GM20000 (cell line): ENCODE measurements around the gene SLC34A3.
A peak's percentile ranks its signal among the peaks of the same experiment; 100 is the strongest.

Experiments used
- DNase-seq: peaks from one replicate; pipeline ENCODE4 v3.0.0; 2012; ENCODE audit warnings: low spot score
- CTCF ChIP-seq: IDR thresholded peaks from 2 replicates; pipeline ENCODE4 v1.5.1; 2012; ENCODE audit warnings: mild to moderate bottlenecking, control low read depth; ENCODE audit errors: extremely low read depth, missing control alignments

Gene SLC34A3

GRCh38 chr9:137224830-137225694, 5.6 kb upstream of the SLC34A3 start, which contains the start of gene CYSRT1:
Gene CYSRT1 (plus strand): TSS chr9:137225174. CDS start chr9:137225622, 448 bp downstream.
- DNase-seq: no peak
- TF ChIP-seq CTCF: no peak

GRCh38 chr9:137225699-137226331, 4.9 kb upstream of the SLC34A3 start:
- no peak for TF ChIP-seq CTCF
- no peak for DNase-seq

GRCh38 chr9:137226338-137227053, 4.2 kb upstream of the SLC34A3 start:
- DNase-seq: no peak
- no peak for TF ChIP-seq CTCF

GRCh38 chr9:137227054-137227852, 3.4 kb upstream of the SLC34A3 start, which contains the start of gene RNF224:
Gene RNF224 (plus strand): TSS chr9:137227502. CDS start chr9:137228336, 834 bp downstream.
- TF ChIP-seq CTCF: peak; percentile 94
- peak; percentile 88 for DNase-seq

GRCh38 chr9:137227853-137228505, 2.7 kb upstream of the SLC34A3 start:
- TF ChIP-seq CTCF: no peak
- no peak for DNase-seq

- no peak for TF ChIP-seq CTCF
Observed at GRCh38 chr9:137228506-137228967, 2.2 kb upstream of the SLC34A3 start.

More at GRCh38 chr9:137228506-137228967, 2.2 kb upstream of the SLC34A3 start:
- DNase-seq: no peak
